OCI-LY3 (cell line): ENCODE results near the gene PTPN1.
"Not testable (repeated sequence)": the region's sequence is repeated elsewhere in the genome, so short reads cannot be mapped to it uniquely, and the experiment has no call there.

Source experiments
- H2AFZ ChIP-seq: fragments of 200-600, 300-600 bp; shearing (Covaris generic); 2 replicates; pipeline ENCODE4 v1.6.0; 2014; ENCODE audit warnings: antibody characterized with exemption, low read depth, low read length
- H3K27ac ChIP-seq: fragments of 200-600, 300-600 bp; sonication (generic); 2 replicates; pipeline ENCODE4 v1.5.1; 2014; ENCODE audit warnings: mild to moderate bottlenecking, low read length, moderate library complexity, mixed read lengths
- H3K27me3 ChIP-seq: fragments of 200-600, 300-600 bp; sonication (generic); 2 replicates; pipeline ENCODE4 v1.6.1; 2014; ENCODE audit warnings: low read depth, low read length, mixed read lengths
- H3K36me3 ChIP-seq: fragments of 200-600, 300-600 bp; sonication (generic); replicated peaks from 2 replicates; pipeline ENCODE3; 2014; ENCODE audit warnings: low read depth, low read length, mixed read lengths
- H3K4me1 ChIP-seq: fragments of 300-600, 200-600 bp; sonication (generic); 2 replicates; pipeline ENCODE4 v1.6.1; 2014; ENCODE audit warnings: low read length, mixed read lengths
- H3K4me2 ChIP-seq: fragments of 200-600, 300-600 bp; sonication (generic); 2 replicates; pipeline ENCODE4 v1.6.1; 2014; ENCODE audit warnings: low read length, mixed read lengths
- H3K4me3 ChIP-seq: fragments of 300-600, 200-600 bp; sonication (generic); 2 replicates; pipeline ENCODE4 v1.5.1; 2014; ENCODE audit warnings: antibody characterized with exemption, mild to moderate bottlenecking, low read length, moderate library complexity
- H3K79me2 ChIP-seq: fragments of 300-600, 200-600 bp; shearing (Covaris generic); 2 replicates; pipeline ENCODE4 v1.6.1; 2014; ENCODE audit warnings: mild to moderate bottlenecking, low read length, mixed read lengths
- H3K9ac ChIP-seq: fragments of 300-600, 200-600 bp; shearing (Covaris generic); 2 replicates; pipeline ENCODE4 v1.6.0; 2014; ENCODE audit warnings: mild to moderate bottlenecking, low read length, moderate library complexity
- H3K9me3 ChIP-seq: fragments of 200-600, 300-600 bp; shearing (Covaris generic); 2 replicates; pipeline ENCODE4 v1.6.1; 2014; ENCODE audit warnings: low read length, mixed read lengths; ENCODE audit not compliant: insufficient read depth
- H4K20me1 ChIP-seq: fragments of 200-600, 300-600 bp; sonication (generic); 2 replicates; pipeline ENCODE4 v1.6.1; 2016; ENCODE audit warnings: low read length, mixed read lengths; ENCODE audit not compliant: insufficient read depth
- EZH2phosphoT487 ChIP-seq: fragments of 200-600 bp; shearing (Covaris generic); IDR thresholded peaks from 2 replicates; pipeline ENCODE4 v1.6.1; 2018; ENCODE audit warnings: antibody characterized with exemption, mixed run types, low read depth
- TF ChIP-seq, protein P1 (sequence below): fragments of 200-600, 300-600 bp; sonication (generic); IDR thresholded peaks from 2 replicates; pipeline ENCODE4 v1.5.1; 2014; ENCODE audit warnings: antibody characterized with exemption, low read length, low read depth

The PTPN1 gene

DNA sequence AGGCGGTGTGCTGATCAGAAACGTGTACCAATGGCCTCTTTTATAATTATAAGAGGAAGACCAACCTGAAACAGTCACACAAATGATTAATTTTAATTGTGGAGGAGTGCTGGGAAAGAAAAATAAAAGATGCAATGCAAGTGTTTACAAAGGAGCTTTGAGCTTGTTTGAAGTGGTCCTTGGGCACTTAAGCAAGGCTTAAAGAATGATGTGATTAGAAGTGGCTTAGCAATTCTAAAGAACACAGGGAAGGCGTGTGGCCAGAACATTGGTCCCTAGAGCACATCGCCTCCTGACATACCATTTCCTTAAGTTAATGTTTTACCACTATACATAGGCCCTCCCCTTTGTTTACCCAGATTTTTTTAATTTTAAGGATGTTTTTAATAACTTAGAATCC, 26.1 kb downstream of the PTPN1 start:
- Histone ChIP-seq H3K79me2 (peaks cover 100% of the 10 kb centered on the region), H2AFZ (no peak overlapping the region), H3K27ac (no peak overlapping the region), H3K27me3 (no peaks in the 10 kb centered on the region), H3K9me3 (peaks cover 7% of the 10 kb centered on the region; the same call in 1 of the 2 replicates), H3K4me2 (no peak overlapping the region), H3K4me1 (peaks cover 89% of the 10 kb centered on the region), H3K9ac (no peak overlapping the region), H3K4me3 (no peak overlapping the region), H4K20me1 (peaks cover 70% of the 10 kb centered on the region), H3K36me3 (peaks cover 61% of the 10 kb centered on the region)
- TF ChIP-seq, protein P1, sequence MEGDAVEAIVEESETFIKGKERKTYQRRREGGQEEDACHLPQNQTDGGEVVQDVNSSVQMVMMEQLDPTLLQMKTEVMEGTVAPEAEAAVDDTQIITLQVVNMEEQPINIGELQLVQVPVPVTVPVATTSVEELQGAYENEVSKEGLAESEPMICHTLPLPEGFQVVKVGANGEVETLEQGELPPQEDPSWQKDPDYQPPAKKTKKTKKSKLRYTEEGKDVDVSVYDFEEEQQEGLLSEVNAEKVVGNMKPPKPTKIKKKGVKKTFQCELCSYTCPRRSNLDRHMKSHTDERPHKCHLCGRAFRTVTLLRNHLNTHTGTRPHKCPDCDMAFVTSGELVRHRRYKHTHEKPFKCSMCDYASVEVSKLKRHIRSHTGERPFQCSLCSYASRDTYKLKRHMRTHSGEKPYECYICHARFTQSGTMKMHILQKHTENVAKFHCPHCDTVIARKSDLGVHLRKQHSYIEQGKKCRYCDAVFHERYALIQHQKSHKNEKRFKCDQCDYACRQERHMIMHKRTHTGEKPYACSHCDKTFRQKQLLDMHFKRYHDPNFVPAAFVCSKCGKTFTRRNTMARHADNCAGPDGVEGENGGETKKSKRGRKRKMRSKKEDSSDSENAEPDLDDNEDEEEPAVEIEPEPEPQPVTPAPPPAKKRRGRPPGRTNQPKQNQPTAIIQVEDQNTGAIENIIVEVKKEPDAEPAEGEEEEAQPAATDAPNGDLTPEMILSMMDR: no peak
- TF ChIP-seq EZH2phosphoT487: no peak

DNA sequence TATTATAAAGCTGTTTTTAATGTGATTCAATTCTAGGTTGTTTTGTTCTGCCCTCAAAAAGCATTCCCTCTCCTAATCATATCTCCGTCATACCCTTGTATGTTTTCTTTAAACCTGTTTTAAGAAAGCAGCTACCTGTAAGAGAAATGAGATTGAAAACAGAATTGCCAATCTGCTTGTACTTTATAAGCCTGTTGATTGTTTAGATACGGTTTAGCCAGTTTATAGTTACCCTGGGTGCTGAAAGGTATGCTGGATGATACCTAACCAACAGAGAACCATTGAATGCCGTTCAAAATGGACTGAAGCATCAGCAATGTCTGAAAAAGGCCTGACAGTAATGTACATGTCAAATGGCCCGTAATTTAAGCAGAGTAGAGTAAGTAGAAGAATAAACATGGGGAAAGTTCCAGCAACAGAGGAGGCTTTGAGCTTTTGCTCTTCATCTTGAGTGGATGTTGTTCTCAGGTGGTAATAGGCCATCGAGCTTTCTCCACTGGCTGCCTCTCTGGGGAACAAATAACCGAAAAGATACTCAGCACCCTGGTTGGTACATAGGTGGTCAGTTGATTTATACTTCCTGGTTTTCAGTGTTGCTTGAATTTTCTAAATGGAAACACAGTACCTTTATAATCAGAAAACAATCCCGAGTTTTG, 27.5 kb downstream of the PTPN1 start:
- Histone ChIP-seq H3K4me3 (peak overlapping the region; percentile 40), H3K4me1 (peaks cover 89% of the 10 kb centered on the region), H3K36me3 (peaks cover 62% of the 10 kb centered on the region), H3K9me3 (peaks cover 7% of the 10 kb centered on the region; the same call in 1 of the 2 replicates), H2AFZ (no peak overlapping the region), H3K79me2 (peaks cover 100% of the 10 kb centered on the region), H3K9ac (peak overlapping the region; percentile 33), H3K27me3 (no peaks in the 10 kb centered on the region), H3K4me2 (peak overlapping the region; percentile 69), H4K20me1 (peaks cover 63% of the 10 kb centered on the region), H3K27ac (peak overlapping the region; percentile 81)
- TF ChIP-seq EZH2phosphoT487: no peak
- TF ChIP-seq, protein P1: no peak

DNA sequence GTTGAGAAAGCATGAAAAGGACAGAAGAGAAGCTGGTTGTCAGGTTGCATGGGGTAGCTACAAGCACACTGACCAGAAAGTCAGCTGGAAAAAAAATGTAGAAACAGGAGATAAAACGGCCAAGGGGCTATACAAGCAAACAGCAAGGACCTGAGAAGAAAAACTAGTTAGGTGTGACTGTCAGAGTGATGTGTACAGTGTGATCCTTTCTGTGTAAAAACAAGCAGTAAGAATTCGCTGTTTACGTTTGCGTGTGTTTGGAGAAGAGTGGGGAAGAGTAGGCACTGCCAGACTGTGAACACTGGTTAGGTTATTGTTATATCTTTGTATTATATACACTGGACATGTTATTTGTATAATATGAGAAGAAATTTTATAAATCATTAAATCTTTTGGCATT, 28.1 kb downstream of the PTPN1 start:
- H3K27ac ChIP-seq: peak overlapping the region; percentile 81
- no peak overlapping the region for H2AFZ ChIP-seq
- peak overlapping the region; percentile 69 for H3K4me2 ChIP-seq
- peak overlapping the region; percentile 40 for H3K4me3 ChIP-seq
- H3K4me1 ChIP-seq: peaks cover 89% of the 10 kb centered on the region
- peak overlapping the region; percentile 33 for H3K9ac ChIP-seq
- peaks cover 59% of the 10 kb centered on the region for H3K36me3 ChIP-seq
- H3K27me3 ChIP-seq: no peaks in the 10 kb centered on the region
- peaks cover 7% of the 10 kb centered on the region; the same call in 1 of the 2 replicates for H3K9me3 ChIP-seq
- peaks cover 100% of the 10 kb centered on the region for H3K79me2 ChIP-seq
- TF ChIP-seq, protein P1: no peak
- no peak for TF ChIP-seq EZH2phosphoT487
- peaks cover 61% of the 10 kb centered on the region for H4K20me1 ChIP-seq

DNA sequence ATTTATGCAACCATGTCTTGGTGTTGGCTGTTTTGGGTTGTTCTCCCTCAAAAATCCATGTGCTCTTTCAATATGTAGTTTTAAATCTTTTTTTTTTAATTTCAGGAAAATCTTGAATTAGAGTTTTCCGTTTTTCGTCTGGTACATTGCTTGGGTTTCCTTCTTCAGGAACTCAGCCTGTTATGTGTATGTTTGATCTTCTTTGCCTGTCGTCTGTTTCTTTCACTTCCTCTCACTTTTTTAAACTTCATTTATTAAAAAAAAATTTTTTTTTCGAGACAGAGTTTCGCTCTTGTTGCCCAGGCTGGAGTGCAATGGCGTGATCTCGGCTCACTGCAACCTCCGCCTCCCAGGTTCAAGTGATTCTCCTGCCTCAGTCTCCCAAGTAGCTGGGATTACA, 29.6 kb downstream of the PTPN1 start:
- Histone ChIP-seq H3K36me3 (peaks cover 64% of the 10 kb centered on the region), H3K79me2 (peaks cover 100% of the 10 kb centered on the region), H3K4me3 (peak overlapping the region; percentile 15; the same call in 1 of the 2 replicates), H4K20me1 (peaks cover 46% of the 10 kb centered on the region), H3K27ac (peak overlapping the region; percentile 91), H3K4me1 (peaks cover 90% of the 10 kb centered on the region), H3K4me2 (peak overlapping the region; percentile 73)
- not testable (repeated sequence) for H3K9ac ChIP-seq, H3K27me3 ChIP-seq, H3K9me3 ChIP-seq, H2AFZ ChIP-seq
